ENCODE results near the gene ARID5B.

DNA sequence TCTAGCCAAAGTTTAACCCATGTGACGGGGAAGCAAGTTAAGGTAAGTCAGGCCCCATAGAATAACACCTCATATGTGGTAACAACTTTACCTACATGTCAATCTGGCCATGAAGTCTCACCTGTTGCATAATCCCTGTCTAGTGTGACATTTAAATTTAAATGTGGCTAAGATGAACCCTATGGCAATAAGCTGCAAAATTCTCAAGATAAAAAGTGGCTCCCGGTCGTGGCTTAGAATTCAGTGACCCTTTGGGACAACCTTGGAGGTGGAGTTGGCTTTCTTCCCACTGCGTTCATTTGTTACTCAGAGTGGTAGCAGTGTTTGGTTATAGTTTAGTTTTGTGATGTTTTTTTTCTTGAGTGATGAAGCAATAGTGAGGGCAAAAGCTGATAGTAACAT, 90.6 kb downstream of the ARID5B start:
- TF ChIP-seq CTCF (conservative IDR thresholded peaks at IDR 0.05 in 1 of 2, IDR thresholded peaks at IDR 0.05 in 1 of 2; ENCODE audit: extremely low read depth in 1 of 2, insufficient read depth in 1 of 2, low read depth in 1 of 2, low read length in 2 of 2) (no peak), EZH2 (IDR thresholded peaks at IDR 0.05; ENCODE audit: borderline replicate concordance, low read length) (no peak)

Measured in mammary epithelial cell (primary cell).